Forelimb muscle (tissue), 1 donor: ENCODE results near the gene IFT25. TPM values are rescaled to one million over a fixed set of nuclear protein-coding genes. Genes with fewer than 3 reads are reported as not detected.
"Not testable (repeated sequence)": the region's sequence is repeated elsewhere in the genome, so short reads cannot be mapped to it uniquely, and the experiment has no call there.

Experiments used
- DNase-seq: peaks from one replicate; pipeline ENCODE4 v3.0.0-alpha.2; 2013; ENCODE audit warnings: low read depth
- polyA plus RNA-seq: library from polyadenylated mRNA; unstranded; fragments of 120-200 nt; gene quantifications from one replicate; pipeline ENCODE4 v1.2.1, GENCODE V29; 2013; ENCODE audit not compliant: insufficient read length

The IFT25 gene
- polyA plus RNA-seq, result 22.2 TPM

DNA sequence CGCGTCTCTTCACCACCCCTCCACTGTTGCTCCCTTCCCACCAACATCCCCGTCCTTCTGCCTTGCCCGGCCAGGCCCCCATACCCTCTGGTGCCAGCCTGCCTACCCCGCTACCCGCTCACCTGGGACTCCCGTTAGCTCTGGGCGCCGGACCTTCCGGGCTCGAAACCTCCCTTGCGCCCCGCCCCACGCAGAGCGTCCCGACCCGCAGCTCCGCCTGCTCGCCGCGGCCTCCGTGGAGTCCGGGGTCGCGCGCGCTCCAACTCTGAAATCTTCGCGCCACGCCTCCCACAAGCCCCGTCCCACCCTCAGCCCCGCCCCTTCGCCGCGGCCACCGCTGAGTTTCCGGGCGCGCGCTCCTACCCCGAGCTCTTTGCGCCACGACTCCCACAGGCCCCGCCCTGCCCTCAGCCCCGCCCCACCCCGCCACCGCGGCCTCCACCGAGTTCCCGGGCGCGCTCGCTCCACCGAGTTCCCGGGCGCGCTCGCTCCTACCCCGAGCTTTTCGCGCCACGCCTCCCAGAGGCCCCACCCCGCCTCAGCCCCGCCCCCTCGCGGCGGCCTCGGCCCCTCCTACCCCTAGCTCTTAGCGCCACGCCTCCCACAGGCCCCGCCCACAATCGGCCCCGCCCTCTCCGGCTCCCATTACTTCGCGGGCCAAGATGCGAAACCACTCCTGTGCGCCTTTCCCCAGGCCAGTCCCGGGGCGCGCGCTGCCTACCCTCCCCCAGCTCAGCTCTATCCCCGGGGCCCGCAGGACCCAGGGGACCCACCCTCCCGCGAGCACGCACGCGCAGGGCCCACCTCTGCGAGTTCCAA is at the start of gene IFT25:
Gene IFT25 (minus strand): TSS at position 267 of the 819 bp plus-strand sequence. CDS start 5,617 bp downstream, outside the sequence.
- peak; percentile 70 for DNase-seq

GRCh38 chr1:53994516-53994915 is 49.0 kb upstream of the IFT25 start:
- not testable (repeated sequence) for DNase-seq

DNA sequence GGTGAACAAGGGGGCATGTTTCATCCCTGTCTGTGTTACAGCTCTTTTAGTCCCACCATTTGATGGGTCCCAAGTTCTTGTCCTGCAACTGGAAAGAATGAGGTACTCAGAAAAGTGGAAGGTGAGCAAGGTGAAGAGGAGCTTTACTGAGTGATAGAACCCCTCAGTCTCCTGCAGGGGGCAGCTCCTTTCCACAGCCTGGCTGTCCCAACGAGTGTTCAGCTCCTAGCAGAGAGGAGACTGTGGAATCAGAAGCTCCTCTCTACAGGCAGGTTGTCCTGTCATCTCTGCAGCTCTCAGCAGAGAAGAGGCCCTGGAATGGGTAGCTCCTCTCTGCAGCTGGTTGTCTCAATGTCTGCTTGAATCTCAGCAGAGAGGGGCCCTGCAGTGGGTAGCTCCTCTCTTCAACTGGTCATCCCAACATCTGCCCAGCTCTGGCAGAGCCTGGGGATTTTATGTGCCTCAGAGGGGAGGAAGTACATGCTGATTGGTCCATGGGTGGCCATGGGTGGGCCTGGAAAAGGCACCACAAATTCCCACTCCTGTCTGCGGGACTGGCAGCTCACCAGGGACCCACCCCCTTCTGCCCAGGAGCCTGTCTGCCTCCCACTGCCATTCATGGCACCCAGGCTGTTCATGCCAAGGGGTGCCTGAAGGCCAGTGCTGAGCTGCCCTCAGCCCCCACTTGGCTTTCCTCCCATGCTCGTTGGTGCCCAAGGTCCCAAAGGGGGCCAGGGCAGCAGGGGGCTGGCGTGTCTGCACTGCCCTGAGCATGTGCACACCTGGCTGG is 46.8 kb upstream of the IFT25 start:
- no peak for DNase-seq

DNA sequence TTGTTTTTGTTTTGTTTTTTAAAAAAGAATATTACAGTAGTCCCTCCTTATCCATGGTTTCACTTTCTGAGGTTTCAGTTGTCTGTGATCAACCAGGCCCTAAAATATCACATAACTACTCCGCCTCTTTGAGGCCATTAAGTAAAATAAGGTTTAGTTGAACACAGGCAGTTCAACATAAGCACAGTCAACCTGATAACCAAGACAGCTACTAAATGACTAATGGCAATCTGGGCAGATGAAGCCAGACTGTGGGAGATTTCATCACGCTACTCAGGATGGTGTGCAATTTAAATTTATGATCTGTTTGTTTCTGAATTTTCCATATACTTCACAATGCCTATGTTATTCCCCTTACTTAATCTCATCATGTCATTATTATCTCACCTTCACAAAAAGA is 42.4 kb upstream of the IFT25 start:
- no peak for DNase-seq

DNA sequence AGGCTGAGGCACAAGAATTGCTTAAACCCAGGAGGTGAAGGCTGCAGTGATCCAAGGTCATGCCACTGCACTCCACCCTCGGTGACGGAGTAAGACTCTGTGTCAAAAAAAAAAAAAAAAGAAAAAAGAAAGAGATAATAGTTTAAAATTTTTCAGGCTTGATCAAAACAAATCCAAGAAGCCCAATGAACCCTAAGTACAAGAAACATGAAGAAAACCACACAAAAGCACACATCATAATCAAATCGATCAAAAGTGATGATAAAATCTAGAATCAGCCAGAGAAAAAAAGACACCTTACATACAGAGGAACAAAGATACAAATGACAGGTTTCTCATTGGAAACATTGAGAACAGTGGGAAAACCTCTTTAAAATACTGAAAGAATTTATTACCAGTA is 41.0 kb upstream of the IFT25 start:
- no peak for DNase-seq

- DNase-seq, result no peak
Observed at GRCh38 chr1:53984726-53985125, 39.2 kb upstream of the IFT25 start.

GRCh38 chr1:53982763-53983104 is 37.2 kb upstream of the IFT25 start:
- DNase-seq, result no peak

DNA sequence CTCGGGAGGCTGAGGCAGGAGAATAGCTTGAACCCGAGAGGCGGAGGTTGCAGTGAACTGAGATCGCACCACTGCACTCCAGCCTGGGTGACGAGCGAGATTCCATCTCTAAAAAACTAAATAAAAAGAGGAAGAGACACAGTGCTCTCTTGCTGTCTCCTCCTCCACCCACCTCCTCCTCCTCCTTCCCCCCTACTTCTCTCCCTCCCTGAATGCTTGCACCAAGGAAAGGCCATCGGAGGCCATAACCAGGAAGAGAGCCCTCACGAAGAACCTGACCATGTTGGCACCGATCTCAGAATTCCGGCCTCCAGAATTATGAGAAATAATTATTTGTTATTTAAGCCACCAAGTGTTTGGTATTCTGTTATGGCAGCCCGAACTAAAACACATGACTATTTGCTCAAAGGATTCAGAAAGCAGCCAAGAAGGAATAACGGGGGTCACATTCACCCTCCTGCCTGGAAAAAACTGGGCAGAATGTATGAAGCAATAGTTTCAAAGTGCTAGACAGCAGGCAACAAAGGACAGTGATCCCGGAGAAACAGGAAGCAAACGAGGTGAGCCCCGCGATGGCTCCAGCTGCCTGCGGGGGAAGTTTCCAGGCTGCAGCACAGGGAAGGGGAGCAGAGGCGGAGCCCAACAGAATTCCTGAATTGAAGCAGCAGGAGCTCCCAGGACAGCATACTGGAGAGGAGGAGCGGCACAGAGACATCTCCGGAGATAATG is 36.7 kb upstream of the IFT25 start:
- DNase-seq, result peak; percentile 11

- no peak for DNase-seq
Observed at GRCh38 chr1:53981220-53981619, 35.7 kb upstream of the IFT25 start.

GRCh38 chr1:53979712-53980450 is 34.4 kb upstream of the IFT25 start:
- DNase-seq, result no peak

DNA sequence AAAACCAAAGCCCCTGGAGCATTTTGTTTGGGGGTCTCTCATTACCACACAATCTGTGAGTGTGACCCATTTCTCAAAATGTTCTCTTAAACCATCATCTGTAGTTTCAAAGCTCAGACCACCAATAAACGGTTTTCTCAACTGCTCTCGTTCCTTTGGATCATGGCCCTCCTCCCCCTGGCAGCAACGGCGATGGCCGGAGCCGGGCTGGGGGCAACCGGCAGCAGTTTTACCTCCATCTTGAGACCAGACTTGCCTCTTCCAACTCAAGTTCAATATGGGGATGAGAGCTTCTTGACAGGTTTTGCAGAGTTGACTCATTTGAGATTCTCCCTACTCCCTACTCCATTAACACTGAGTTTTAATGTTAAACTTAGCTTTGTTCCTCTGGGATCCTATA is 30.4 kb upstream of the IFT25 start:
- no peak for DNase-seq

GRCh38 chr1:53971718-53972117 is 26.2 kb upstream of the IFT25 start:
- DNase-seq, result no peak

- not testable (repeated sequence) for DNase-seq
Observed at GRCh38 chr1:53969323-53969722, 23.8 kb upstream of the IFT25 start.

GRCh38 chr1:53968125-53968513 is 22.6 kb upstream of the IFT25 start:
- no peak for DNase-seq

GRCh38 chr1:53967409-53968124 is 22.1 kb upstream of the IFT25 start:
- no peak for DNase-seq

GRCh38 chr1:53966794-53967193 is 21.3 kb upstream of the IFT25 start:
- no peak for DNase-seq

DNA sequence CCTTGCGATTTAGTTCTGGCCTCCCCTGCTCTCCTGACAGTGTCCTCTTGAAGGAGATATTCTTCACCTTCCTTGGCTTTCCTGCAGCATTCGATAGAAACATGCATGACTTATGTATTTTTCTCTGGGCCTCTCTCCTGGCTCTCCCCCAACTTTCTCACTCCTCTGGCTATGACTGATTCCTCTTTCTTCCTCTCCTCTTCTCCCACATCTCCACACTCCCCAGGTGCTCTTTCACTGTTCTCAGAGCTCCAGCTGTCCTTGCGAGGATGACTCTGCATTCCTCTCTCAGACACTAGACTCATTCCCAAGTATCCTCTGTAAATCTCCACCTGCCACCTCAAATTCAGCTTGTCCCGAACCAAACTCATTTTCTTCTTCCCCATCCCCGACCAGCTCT is 18.6 kb upstream of the IFT25 start:
- DNase-seq, result no peak

DNA sequence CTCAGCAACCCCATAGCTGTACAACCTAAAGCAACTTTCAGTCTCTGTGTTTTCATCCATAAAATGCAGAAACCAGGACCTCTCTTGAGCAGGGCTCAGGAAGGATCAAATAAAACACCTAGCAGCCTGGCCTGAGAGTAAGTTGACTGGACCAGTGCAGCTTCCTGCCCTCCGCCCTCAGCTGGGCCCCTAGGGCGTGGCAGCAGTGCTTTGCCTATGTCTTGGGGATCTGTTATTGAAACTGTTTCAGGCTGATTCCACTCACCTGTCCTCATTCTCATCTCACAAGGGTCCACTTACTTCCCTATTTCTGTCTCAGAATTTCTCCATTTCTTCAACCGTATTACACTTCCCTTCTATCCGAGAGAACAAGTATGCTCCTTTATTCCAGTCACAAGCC is 18.0 kb upstream of the IFT25 start:
- no peak for DNase-seq

- no peak for DNase-seq
Observed at GRCh38 chr1:53962395-53962794, 16.9 kb upstream of the IFT25 start.

DNA sequence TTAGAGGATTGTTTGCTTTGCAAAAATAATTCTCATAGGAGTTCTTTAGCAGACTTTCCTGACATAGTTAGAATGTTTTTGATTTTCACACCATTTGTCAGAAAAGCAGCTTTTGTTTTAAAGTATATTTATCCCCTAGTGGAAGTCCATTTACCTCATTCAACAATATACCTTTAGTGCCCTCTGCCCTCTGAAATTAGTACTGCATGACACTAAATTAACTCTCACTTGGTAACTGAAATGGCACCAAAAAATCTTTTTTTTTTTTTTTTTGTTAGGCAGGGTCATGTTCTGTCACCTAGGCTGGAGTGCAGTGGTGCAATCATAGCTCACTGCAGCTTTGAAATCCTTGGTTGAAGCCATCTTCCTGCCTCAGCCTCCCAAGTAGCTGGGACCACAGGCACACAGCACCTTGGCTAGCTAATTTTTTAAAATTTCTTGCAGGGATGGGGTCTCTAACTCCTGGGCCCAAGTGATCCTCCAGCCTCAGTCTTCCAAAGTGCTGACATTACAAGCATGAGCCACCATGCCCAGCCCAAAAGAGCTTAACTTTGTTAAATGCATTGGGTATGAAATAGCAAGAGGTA is 14.3 kb upstream of the IFT25 start:
- DNase-seq, result no peak
